Liver (tissue), 3 donors: ENCODE data around the gene C4orf46.

Experiments
- CTCF ChIP-seq: fragments of 150-350 bp; IDR thresholded peaks from 2 replicates; pipeline ENCODE4 v1.5.1; 2017; ENCODE audit warnings: improper control_type of control experiment, low read depth, low read length; ENCODE audit not compliant: missing input control
- EGR1 ChIP-seq, 2 donors: IDR thresholded peaks; 2 replicates each; pipeline ENCODE4 v1.6.1; 2016 to 2018; ENCODE audit warnings: antibody characterized with exemption in 2 of 2, low read depth in 2 of 2
- FOXA1 ChIP-seq: IDR thresholded peaks from 2 replicates; pipeline ENCODE4 v1.6.1; 2016; ENCODE audit warnings: antibody characterized with exemption
- HNF4A ChIP-seq, 2 donors: conservative IDR thresholded peaks; 2 replicates each; pipeline ENCODE4 v1.6.1; 2016; ENCODE audit warnings: antibody characterized with exemption in 2 of 2, mild to moderate bottlenecking in 2 of 2
- MAX ChIP-seq: IDR thresholded peaks from 2 replicates; pipeline ENCODE4 v1.6.1; 2016; ENCODE audit warnings: antibody characterized with exemption
- NR2F2 ChIP-seq: IDR thresholded peaks from 2 replicates; pipeline ENCODE4 v1.6.1; 2016; ENCODE audit warnings: antibody characterized with exemption
- REST ChIP-seq: IDR thresholded peaks from 2 replicates; pipeline ENCODE4 v1.6.1; 2016; ENCODE audit warnings: antibody characterized with exemption, mild to moderate bottlenecking
- RXRA ChIP-seq, 2 donors: IDR thresholded peaks; 2 replicates each; pipeline ENCODE4 v1.6.1; 2017 to 2018; ENCODE audit warnings: antibody characterized with exemption in 2 of 2, mild to moderate bottlenecking in 1 of 2
- TAF1 ChIP-seq: conservative IDR thresholded peaks from 2 replicates; pipeline ENCODE4 v1.6.1; 2016; ENCODE audit warnings: antibody characterized with exemption, mild to moderate bottlenecking
- donor health status: healthy.
- donor health status: healthy.

- TF ChIP-seq RXRA (IDR thresholded peaks at IDR 0.05), result no peak
- TF ChIP-seq CTCF, result no peak
- no peak for TF ChIP-seq MAX
- no peak for TF ChIP-seq HNF4A (conservative IDR thresholded peaks at IDR 0.05)
- no peak for TF ChIP-seq REST
- no peak for TF ChIP-seq TAF1
- TF ChIP-seq NR2F2, result no peak
- no peak for TF ChIP-seq EGR1 (IDR thresholded peaks at IDR 0.05; ENCODE audit: low read depth in 2 of 2)
- TF ChIP-seq FOXA1, result no peak
Observed at GRCh38 chr4:158715802-158716201, 44.1 kb upstream of the C4orf46 start.
